ENCODE data around the gene RNF138.
"Not testable (repeated sequence)": the region's sequence is repeated elsewhere in the genome, so short reads cannot be mapped to it uniquely, and the experiment has no call there.

Gene RNF138

DNA sequence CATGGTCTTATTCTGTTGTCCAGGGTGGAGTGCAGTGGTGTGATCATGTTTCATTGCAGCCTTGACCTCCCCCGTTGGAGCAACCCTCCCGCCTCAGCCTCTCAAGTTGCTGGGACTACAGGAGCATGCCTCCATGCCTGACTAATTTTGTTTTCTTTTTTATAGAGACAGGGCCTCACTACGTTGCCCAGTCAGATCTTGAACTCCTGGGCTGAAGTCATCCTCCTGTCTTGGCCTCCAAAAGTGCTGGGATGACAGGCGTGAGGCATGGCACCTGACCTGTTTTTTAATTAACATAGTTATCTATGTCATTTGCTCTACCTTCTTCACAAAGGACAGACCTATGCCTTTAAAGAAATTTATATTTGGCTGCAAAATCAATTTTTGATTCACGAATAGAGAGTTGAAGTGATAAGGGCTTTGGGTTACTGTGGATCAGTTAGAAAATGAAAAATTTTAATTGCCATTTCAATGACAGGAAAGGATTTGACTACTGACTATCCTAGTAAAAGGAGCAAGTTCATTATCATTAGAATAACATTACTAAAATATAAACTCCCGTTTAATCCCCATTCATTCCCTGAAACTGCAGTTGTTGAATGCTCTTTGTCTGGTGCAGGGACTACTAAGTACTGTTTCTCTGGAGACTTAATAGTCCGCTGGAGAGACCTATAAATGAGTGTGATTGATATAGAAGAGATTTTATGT is 3.7 kb downstream of the RNF138 start:
- DNase-seq (ENCODE audit: low spot score) (no peak), FAIRE-seq (no peak)

DNA sequence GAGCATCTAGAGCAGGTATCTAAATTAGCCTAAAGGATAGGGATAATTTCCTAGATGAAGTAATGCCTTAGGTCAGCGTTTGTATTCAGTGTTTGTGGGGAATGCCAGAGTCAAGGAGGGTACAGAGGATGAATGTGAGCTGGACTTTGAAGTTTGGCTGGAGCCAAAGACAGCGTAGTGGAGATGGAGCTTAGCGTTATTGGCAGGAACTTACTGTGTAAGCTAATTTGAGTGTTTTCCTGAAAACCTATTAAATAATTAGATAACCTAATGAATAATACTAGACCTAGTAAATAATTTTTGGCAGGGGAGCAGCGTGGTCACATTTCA is 4.2 kb downstream of the RNF138 start:
- DNase-seq (ENCODE audit: low spot score) (no peak), FAIRE-seq (no peak)

DNA sequence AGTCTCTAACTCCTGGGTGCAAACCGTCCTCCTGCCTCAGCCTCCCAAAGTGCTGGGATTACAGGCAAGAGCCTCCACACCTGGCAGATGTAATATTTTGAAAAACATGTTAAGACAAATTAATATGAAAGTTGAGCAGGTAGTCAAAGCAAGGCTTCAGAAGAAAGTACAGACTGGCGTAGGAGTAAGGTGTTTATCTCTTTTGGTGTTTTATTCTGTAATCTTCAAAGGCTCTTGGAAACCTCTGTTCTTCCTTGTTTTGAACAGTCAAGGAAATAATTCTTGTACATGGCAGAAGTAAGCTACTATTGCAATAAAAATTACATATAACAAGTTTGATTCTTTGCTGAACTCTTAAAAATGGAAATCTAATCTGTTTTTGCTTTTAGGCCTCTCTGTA is 5.3 kb downstream of the RNF138 start:
- no peak for DNase-seq (ENCODE audit: low spot score)
- FAIRE-seq: no peak

DNA sequence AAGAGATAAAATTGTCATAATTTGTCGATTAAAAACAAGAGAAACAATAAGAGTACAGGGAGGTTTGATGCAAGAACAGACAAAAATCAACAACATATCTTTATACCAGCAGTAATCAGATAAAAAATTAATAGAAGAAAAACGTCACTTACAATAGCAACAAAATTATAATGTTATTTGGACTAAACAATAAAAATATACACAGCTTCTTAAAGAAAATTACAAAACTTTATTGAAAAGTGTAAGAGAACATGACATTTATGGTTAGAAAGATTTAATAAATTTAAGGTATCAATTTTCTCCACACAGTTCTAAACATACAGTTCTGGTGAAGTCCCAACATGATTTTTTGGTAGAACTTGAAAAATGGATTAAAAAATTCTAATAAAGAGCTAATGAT is 12.8 kb downstream of the RNF138 start:
- no peak for FAIRE-seq
- no peak for DNase-seq (ENCODE audit: low spot score)

GRCh38 chr18:32110005-32110404 is 18.3 kb downstream of the RNF138 start:
- FAIRE-seq (no peak), DNase-seq (ENCODE audit: low spot score) (no peak)

DNA sequence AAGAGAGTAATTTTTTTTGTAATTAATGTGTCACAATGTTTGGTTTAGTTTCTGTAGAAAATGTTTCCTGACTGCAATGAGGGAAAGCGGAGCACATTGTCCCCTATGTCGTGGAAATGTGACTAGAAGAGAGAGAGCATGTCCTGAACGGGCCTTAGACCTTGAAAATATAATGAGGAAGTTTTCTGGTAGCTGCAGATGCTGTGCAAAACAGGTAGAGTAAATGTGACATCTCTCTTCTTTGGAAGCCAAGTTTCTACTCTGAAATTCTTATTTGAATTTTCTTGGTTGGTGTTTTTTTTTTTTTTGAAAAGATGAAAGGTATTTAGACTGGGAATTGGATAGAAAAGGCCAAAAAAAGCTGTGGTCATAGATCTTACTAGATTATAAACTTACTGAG is 20.0 kb downstream of the RNF138 start:
- no peak for DNase-seq (ENCODE audit: low spot score)
- FAIRE-seq: no peak

- DNase-seq (ENCODE audit: low spot score) (no peak), FAIRE-seq (no peak)
Measured at GRCh38 chr18:32112826-32113225, 21.2 kb downstream of the RNF138 start.

DNA sequence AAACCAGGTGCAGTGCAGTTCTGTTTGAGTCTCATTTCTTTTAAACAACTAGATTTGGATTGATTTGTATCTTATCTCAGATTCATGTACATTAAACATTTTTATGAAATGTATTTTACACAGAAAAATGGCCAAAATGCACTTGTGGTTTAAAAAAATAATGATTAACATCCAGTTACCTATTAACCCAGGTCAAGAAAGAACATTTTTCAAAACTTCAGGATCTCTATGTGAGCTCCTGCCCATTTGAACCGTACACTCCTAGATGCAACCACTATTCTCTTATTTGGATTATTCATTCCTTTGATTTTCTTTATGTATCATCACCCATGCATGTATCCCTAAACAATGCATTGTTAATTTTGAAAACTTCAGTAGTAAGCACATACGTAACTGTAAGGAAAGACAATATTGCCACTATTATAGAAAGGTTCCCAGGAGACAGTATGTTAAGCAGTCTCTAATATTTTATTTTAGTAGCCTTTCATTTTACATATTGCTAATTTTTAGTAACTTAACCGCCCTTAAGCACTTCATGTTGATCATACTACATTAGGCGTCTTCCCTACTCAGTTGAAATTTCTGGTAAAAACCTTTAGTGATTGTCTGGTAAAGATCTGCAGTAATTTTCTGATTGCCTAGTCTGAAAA is 22.7 kb downstream of the RNF138 start:
- FAIRE-seq: peak; percentile 78
- DNase-seq (ENCODE audit: low spot score): no peak

GRCh38 chr18:32122039-32122438 is 30.4 kb downstream of the RNF138 start:
- FAIRE-seq (no peak), DNase-seq (ENCODE audit: low spot score) (no peak)

DNA sequence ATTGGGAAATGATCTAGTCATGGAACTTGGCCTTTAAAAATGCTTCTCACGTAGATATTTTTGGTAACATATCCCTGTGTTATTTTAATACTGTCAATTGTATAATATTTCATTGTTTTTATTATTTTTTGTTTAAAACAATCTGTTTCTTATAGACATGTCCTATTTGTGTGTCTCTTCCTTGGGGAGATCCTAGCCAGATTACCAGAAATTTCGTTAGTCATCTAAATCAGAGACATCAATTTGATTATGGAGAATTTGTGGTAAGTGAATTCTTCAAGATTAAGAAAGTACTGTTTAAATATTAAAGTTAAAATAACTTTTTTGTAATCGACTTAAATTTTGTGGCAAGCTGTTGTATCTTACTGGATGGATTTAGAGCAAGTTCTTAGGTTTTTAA is 34.9 kb downstream of the RNF138 start:
- DNase-seq (ENCODE audit: low spot score) (no peak), FAIRE-seq (no peak)

DNA sequence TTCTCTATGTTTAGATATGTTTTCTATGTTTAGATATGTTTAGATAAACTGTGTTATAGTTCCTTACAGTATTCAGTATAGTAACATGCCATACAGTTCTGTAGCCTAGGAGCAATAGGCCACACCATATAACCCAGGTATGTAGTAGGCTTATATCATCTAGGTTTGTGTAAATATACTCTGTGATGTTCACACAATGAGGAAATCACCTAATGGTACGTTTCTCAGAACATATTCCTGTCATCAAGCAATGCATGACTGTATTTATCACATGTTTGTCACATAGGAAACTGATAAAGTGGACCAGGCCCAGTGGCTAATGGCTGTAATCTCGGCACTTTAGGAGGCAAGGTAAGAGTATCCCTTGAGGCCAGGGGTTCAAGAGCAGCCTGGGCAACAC is 44.0 kb downstream of the RNF138 start:
- DNase-seq (ENCODE audit: low spot score): no peak
- FAIRE-seq: no peak

DNA sequence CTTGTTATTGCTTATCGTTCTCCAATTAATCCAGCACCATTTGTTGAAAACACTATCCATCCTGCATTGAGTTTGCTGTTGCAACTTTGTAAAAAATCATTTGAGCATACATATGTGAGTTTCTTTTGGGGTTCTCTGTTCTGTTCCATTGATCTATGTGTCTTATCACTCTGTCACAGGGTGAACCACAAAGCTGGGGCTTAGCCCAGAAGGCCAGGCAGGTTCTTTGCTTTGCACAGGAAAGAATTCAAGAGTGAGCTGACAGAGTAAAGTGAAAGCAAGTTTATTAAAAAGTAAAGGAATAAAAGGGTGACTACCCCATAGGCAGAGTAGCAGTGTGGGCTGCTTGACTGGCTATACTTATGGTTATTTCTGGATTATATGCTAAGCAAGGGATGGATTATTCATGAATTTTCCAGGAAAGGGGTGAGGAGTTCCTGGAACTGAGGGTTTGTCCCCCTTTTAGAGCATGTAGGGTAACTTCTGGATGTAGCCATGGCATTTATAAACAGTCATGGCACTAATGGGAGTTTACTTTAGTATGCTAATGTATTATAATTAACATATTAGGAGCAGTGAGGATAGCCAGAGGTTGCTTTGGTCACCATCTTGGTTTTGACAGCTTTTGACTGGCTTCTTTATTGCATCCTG is 46.8 kb downstream of the RNF138 start:
- DNase-seq (ENCODE audit: low spot score): no peak
- no peak for FAIRE-seq

GRCh38 chr18:32139835-32140283 is 48.2 kb downstream of the RNF138 start:
- FAIRE-seq: no peak
- DNase-seq (ENCODE audit: low spot score): no peak

GRCh38 chr18:32148185-32148870 is 56.7 kb downstream of the RNF138 start:
- DNase-seq (ENCODE audit: low spot score) (no peak), FAIRE-seq (no peak)

GRCh38 chr18:32152705-32153448 is 61.2 kb downstream of the RNF138 start:
- no peak for DNase-seq (ENCODE audit: low spot score)
- no peak for FAIRE-seq

DNA sequence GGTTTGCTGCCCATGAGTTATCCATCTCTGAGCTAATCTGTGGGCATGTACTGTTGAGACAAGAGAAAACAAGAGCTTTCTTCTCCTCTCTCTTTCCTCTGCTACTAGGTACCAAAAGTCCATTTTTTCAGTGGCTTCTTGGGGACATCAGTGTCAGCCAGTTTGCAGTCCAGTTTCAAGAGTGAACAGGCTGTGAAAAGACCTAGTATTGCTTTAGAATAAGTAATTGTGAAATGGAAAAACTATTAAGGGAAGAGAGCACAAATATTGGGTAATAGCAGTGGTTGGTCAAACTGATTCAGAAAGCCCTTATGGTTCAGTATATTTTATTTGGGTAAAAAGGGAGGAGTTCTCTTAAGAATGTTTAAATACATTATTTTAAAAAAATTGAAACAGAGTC is 65.2 kb downstream of the RNF138 start:
- DNase-seq (ENCODE audit: low spot score): no peak
- FAIRE-seq: no peak

GRCh38 chr18:32157580-32157979 is 65.9 kb downstream of the RNF138 start:
- DNase-seq (ENCODE audit: low spot score) (no peak), FAIRE-seq (no peak)

DNA sequence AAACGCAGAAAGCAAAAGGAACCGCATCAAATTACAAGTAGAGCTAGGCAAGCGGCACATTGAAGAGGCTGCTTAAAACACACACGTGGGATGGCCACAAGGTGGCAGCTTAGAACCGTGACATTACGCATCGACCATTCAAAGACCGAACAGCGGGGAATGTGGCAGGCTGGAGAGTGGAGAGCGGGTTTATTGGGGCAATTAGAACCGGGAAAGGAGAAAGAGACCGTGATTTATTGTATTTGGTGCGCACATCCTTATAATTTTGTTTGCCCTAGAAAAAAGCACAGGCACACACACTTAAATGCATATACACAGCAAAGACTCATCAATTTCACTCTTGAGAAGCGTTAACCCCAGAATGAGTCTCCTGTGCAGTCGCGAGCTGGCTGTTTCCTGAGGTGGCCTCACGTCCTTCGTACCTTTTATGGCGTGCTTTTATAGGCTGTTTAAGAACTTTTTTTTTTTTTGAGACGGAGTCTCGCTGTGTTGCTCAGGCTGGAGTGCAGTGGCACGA is 66.5 kb downstream of the RNF138 start:
- DNase-seq (ENCODE audit: low spot score) (peak; percentile 38), FAIRE-seq (peak; percentile 56)

DNA sequence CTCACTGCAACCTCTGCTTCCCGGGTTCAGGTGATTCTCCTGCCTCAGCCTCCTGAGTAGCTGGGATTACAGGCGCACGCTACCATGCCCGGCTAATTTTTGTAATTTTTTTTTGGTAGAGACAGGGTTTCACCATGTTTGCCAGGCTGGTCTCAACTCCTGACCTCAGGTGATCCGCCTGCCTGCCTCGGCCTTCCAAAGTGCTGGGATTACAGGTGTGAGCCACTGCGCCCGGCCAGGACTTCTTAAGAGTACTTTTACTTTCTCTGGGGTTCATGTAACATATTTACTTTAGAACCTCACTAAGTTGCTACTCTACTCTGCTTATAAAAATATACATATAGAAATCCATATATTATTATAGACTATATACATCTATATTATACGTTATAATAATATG is 67.0 kb downstream of the RNF138 start:
- DNase-seq (ENCODE audit: low spot score); FAIRE-seq: not testable (repeated sequence)

GRCh38 chr18:32160547-32160946 is 68.9 kb downstream of the RNF138 start:
- FAIRE-seq (no peak), DNase-seq (ENCODE audit: low spot score) (no peak)

GRCh38 chr18:32167980-32168730 is 76.5 kb downstream of the RNF138 start:
- FAIRE-seq (no peak), DNase-seq (ENCODE audit: low spot score) (no peak)

Measured in RCC 7860 (cell line).